ENCODE data around the gene MAD2L2. TPM values are rescaled to one million over a fixed set of nuclear protein-coding genes. Genes with fewer than 3 reads are reported as not detected.

MAD2L2 gene
- total RNA-seq, 1 experiment from 2014 or later = 283 TPM

DNA sequence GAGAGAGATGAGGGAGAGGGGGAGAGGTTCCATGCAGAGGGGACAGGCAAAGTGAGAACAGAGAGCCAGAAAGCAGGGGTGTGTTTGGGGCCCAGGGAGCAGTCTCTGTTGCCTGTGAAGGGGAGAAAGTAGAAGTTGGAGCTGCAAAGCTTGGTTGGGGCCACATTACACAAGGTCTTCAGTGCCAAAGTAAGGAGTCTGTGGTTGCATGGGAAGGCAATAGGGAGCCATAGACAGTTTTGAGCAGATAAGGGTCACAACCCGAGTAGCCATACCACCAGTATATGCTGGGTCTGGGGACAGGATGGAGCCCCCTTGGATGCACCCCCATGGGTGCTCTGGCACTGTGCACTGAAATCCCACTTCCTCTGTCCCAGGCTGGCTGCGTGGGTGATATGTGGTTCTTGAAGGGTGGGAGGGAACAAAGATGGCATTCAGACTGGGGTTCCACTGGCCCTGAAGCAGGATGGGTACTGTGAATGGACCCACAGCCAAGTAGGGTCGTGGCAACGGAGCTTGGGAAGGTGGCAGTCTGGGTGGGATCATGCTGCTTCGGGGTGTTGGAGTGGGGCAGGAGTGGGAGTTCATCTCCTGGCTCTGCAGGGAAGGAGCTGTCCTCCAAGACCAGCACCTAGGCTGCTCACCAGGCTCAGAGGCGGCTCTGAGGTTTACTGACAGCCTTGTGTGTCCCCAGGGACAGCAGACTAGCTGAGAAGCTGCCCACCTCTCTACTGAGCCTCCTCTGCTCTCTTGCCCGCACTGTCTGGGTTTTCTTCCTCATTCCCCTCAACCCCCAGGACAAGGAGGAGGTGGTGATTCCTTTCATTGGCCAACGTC, 22.6 kb upstream of the MAD2L2 start:
- ChIA-PET POLR2A (interaction anchor here (2.2 kb wide), 1 partner anchor 39 kb away, joined by 5 read pairs; the partner anchor contains the start of gene FBXO6), CTCF (interaction anchor here (0.9 to 6.5 kb wide), 3 partner anchors 9 to 81 kb away, joined by 4 to 50 read pairs (median 4); partner anchors contain the start of gene FBXO6)
- no peak for ATAC-seq
- DNase-seq (ENCODE audit: low spot score) = no peak
- H3K9me3 Mint-ChIP-seq = no peaks in the 10 kb centered on the region
- H3K27me3 Mint-ChIP-seq (ENCODE audit: low read depth) = no peaks in the 10 kb centered on the region
- H3K4me3 Mint-ChIP-seq = no peak overlapping the region
- peak overlapping the region; percentile 42; the same call in 1 of the 2 replicates for H3K27ac Mint-ChIP-seq
- TF ChIP-seq ATF1 (CRISPR knock-in tag; IDR thresholded peaks at IDR 0.05) (no peak), OVOL2 (CRISPR knock-in tag; IDR thresholded peaks at IDR 0.05; ENCODE audit: borderline replicate concordance) (no peak), CREB1 (CRISPR knock-in tag; IDR thresholded peaks at IDR 0.05) (no peak), ZNF219 (CRISPR knock-in tag; IDR thresholded peaks at IDR 0.05; ENCODE audit: borderline replicate concordance) (no peak), TCF7 (CRISPR knock-in tag; IDR thresholded peaks at IDR 0.05; ENCODE audit: low read depth) (no peak), IRF2 (CRISPR knock-in tag; IDR thresholded peaks at IDR 0.05; ENCODE audit: borderline replicate concordance, low read depth) (no peak), SMAD3 (CRISPR knock-in tag; IDR thresholded peaks at IDR 0.05; ENCODE audit: borderline replicate concordance) (no peak), RELA (CRISPR knock-in tag; IDR thresholded peaks at IDR 0.05; ENCODE audit: borderline replicate concordance) (no peak), SP1 (CRISPR knock-in tag; conservative IDR thresholded peaks at IDR 0.05) (no peak), ESRRA (CRISPR knock-in tag; IDR thresholded peaks at IDR 0.05; ENCODE audit: borderline replicate concordance) (no peak), KAT7 (CRISPR knock-in tag; IDR thresholded peaks at IDR 0.05; ENCODE audit: borderline replicate concordance) (no peak)
- TF ChIP-seq, protein P1, sequence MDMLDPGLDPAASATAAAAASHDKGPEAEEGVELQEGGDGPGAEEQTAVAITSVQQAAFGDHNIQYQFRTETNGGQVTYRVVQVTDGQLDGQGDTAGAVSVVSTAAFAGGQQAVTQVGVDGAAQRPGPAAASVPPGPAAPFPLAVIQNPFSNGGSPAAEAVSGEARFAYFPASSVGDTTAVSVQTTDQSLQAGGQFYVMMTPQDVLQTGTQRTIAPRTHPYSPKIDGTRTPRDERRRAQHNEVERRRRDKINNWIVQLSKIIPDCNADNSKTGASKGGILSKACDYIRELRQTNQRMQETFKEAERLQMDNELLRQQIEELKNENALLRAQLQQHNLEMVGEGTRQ (CRISPR knock-in tag; IDR thresholded peaks at IDR 0.05) = no peak
- TF ChIP-seq, protein P2, sequence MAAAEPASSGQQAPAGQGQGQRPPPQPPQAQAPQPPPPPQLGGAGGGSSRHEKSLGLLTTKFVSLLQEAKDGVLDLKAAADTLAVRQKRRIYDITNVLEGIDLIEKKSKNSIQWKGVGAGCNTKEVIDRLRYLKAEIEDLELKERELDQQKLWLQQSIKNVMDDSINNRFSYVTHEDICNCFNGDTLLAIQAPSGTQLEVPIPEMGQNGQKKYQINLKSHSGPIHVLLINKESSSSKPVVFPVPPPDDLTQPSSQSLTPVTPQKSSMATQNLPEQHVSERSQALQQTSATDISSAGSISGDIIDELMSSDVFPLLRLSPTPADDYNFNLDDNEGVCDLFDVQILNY (CRISPR knock-in tag; IDR thresholded peaks at IDR 0.05) = no peak
- TF ChIP-seq, protein P3, sequence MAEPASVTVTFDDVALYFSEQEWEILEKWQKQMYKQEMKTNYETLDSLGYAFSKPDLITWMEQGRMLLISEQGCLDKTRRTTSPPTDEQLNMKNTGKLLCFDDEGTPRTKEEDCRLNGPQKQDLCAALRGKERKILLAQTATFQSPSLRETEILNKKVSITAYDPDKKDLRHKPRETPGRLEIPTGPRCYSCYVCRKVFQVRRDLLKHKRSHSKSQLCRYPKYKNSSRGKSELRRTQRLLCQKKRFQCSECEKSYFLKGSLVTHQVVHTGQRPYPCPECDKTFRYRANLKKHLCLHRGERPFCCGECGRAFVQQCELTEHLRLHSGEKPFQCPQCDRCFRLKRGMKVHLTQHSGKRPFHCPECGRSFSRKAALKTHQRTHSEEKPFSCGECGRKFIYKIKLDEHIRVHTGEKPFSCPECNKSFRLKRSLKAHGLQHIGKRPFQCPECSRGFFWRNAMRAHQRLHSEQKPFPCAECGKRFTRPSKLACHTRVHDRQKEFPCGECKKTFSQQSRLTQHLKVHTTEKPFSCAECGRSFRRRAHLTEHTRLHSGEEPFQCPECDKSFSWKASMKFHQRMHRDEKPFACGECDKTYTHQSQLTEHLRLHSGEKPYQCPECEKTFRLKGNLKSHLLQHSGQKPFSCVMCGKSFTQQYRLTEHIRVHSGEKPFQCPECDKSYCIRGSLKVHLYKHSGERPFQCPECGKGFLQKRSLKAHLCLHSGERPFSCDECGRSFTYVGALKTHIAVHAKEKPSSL (CRISPR knock-in tag; conservative IDR thresholded peaks at IDR 0.05) = no peak
- TF ChIP-seq, protein P4, sequence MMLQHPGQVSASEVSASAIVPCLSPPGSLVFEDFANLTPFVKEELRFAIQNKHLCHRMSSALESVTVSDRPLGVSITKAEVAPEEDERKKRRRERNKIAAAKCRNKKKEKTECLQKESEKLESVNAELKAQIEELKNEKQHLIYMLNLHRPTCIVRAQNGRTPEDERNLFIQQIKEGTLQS (CRISPR knock-in tag; conservative IDR thresholded peaks at IDR 0.05) = no peak
- TF ChIP-seq, protein P5, sequence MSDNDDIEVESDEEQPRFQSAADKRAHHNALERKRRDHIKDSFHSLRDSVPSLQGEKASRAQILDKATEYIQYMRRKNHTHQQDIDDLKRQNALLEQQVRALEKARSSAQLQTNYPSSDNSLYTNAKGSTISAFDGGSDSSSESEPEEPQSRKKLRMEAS (CRISPR knock-in tag; IDR thresholded peaks at IDR 0.05) = no peak
- TF ChIP-seq, protein P6, sequence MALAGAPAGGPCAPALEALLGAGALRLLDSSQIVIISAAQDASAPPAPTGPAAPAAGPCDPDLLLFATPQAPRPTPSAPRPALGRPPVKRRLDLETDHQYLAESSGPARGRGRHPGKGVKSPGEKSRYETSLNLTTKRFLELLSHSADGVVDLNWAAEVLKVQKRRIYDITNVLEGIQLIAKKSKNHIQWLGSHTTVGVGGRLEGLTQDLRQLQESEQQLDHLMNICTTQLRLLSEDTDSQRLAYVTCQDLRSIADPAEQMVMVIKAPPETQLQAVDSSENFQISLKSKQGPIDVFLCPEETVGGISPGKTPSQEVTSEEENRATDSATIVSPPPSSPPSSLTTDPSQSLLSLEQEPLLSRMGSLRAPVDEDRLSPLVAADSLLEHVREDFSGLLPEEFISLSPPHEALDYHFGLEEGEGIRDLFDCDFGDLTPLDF (CRISPR knock-in tag; IDR thresholded peaks at IDR 0.05) = no peak
- TF ChIP-seq, protein P7, sequence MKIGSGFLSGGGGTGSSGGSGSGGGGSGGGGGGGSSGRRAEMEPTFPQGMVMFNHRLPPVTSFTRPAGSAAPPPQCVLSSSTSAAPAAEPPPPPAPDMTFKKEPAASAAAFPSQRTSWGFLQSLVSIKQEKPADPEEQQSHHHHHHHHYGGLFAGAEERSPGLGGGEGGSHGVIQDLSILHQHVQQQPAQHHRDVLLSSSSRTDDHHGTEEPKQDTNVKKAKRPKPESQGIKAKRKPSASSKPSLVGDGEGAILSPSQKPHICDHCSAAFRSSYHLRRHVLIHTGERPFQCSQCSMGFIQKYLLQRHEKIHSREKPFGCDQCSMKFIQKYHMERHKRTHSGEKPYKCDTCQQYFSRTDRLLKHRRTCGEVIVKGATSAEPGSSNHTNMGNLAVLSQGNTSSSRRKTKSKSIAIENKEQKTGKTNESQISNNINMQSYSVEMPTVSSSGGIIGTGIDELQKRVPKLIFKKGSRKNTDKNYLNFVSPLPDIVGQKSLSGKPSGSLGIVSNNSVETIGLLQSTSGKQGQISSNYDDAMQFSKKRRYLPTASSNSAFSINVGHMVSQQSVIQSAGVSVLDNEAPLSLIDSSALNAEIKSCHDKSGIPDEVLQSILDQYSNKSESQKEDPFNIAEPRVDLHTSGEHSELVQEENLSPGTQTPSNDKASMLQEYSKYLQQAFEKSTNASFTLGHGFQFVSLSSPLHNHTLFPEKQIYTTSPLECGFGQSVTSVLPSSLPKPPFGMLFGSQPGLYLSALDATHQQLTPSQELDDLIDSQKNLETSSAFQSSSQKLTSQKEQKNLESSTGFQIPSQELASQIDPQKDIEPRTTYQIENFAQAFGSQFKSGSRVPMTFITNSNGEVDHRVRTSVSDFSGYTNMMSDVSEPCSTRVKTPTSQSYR (CRISPR knock-in tag; IDR thresholded peaks at IDR 0.05) = no peak
- peaks cover 51% of the 10 kb centered on the region for H3K4me1 Mint-ChIP-seq
- no peaks in the 10 kb centered on the region for H3K36me3 Mint-ChIP-seq
